HG02759 (cell line): ENCODE measurements around the gene GLRX.
A peak's percentile ranks its signal among the peaks of the same experiment; 100 is the strongest.

Source experiments
- ATAC-seq: cut with Tn5 transposase; IDR thresholded peaks from one replicate; pipeline ENCODE4 v1.9.1; 2021; ENCODE audit warnings: mild to moderate bottlenecking, moderate library complexity; ENCODE audit not compliant: unreplicated experiment

Gene GLRX

GRCh38 chr5:95810305-95811125, 12.0 kb downstream of the GLRX start:
- ATAC-seq, result no peak

- ATAC-seq, result no peak
Observed at GRCh38 chr5:95809414-95809960, 13.0 kb downstream of the GLRX start.

DNA sequence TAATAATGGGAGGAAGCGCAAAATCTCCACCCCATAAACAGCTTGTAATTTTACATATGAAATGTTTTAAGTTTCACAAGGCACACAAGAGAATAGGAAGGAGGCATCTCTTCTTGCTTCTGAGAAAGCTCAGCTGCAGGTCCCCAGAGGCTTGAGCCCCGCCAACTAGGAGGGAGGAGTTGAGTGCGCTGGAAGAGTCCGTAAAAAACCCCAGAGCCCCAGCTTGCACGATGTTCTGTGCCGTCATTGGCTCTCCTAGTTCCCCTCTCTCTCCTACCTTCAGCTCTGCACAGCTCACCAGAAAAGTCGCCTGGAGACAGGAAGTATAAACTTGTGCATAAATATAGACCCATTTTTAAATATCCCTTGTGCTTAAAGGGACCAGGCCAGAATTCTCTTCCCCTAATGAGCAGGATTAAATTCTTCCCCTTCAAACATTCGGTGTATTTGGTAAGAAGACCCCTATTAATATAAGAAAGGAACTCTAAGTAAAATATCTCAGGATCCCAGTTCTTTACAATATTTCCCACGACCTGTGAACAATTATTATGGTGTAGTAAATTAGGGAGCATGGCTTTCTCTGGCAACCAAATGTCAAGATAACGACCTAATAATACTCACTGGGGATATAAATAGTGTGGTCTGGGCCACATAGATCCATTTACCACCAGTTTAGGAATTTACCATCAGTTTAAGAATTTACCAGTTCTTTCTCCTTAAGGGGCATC, 13.7 kb downstream of the GLRX start:
- peak; percentile 99 for ATAC-seq

- peak; percentile 8 for ATAC-seq
Observed at GRCh38 chr5:95808013-95808685, 14.4 kb downstream of the GLRX start.

- no peak for ATAC-seq
Observed at GRCh38 chr5:95806687-95807086, 15.8 kb downstream of the GLRX start.

GRCh38 chr5:95804736-95805539, 17.6 kb downstream of the GLRX start:
- ATAC-seq, result no peak

DNA sequence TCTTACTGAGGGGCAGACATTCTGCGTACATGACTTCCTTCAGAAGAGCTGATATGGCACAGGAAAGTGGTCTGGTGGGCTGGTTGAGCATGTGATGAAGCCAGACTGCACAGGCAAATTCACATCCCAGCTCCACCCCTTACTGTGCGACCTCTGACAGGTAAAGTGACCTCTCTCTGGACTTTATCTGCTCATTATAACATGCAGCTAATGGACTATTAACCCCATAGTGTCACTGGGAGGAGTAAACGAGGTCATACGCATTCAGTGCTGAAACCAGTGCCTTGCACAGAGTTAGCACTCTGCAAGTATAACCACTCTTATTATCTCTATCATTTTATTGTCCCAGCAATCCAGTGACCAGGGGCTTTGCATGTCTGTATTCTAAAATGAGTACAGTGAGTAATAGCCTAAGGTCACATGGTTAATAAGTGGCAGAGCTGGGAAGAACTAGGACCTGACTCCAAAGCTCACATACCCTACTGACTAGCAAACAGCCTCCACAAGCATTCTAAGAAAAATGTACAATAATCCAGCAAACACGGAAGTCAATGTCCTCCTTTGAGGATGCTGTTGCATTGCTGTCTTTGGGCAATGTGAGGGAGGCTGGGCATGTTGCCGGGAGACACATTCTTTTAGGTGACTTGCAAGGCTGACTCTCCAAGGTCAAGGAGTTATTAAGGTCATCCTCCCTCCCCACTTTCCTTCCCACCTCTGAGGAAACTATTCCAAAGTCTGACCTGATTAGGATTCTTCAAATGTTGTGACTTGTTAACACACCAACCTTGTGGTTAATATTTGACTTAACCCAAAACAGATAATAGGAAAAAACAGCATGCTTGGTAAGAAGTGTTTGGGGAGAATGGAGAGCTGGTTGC, 19.0 kb downstream of the GLRX start:
- no peak for ATAC-seq

DNA sequence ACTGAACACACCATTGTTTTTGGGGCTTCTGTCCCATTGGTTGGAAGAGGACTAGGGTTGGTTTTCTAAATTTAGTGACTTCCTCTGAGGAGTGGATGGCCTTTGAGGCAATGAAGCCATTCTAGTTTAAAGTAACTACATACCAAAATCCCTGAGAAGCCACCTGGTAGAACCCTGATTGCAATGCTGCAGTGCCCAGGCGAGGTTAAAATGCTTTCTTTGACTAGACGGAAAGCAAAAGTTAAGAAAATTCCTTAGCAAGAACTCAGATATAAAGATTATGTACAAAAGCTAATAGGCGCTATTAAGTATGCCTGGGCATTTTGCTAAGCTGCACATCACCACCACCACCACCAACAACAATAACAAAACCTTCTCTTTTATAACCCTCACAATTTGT, 20.6 kb downstream of the GLRX start:
- no peak for ATAC-seq

GRCh38 chr5:95801532-95801931, 21.0 kb downstream of the GLRX start:
- no peak for ATAC-seq

DNA sequence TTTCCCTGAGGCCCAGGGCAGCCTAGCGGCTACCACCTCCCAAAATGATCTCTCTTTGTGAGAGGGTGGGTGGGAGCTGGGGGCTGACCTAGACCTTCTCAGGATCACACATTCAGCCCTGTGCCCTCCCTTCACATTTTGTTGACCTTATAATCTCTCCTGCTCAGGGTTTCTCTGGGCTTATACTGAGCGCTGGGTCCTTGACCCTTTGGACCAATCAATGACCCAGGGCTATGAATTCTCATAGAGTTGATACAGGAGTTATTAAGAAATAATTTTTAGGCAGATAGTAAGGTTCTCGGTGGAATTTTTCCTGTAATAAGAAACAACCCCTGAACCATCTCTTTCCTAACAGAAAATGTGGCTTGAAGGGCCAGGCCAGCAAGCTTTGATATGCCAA, 22.0 kb downstream of the GLRX start:
- ATAC-seq, result no peak

DNA sequence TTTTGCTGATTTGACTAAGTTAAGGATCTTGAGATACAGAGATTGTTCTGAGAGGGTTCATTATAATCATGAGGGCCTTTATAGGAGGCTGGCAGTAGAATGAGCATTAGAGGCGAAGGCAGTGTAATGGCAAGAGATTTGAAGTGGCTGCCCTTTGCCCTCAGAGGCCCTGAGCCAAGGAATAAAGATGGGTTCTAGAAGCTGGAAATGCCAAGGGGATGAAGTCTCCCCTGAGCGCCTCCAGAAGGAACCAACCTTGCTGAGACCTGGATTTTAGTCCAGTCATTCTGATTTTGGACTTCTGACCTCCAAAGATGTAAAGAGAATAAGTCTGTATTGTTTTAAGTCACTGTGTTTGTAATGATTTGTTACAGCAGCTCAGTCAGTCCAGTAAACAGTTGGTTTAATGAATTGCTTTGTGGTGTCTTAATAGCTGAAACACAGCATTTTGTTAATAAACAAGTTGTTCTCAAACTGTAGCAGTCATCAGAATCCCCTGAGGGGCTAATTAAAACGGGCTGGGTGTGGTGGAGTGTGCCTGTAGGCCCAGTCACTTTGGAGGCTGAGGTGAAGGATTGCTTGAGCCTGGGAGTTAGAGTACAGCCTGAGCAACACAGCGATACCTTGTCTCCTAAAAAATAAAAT, 23.2 kb downstream of the GLRX start:
- ATAC-seq, result no peak

- no peak for ATAC-seq
Observed at GRCh38 chr5:95798545-95798944, 24.0 kb downstream of the GLRX start.

GRCh38 chr5:95798048-95798447, 24.5 kb downstream of the GLRX start:
- no peak for ATAC-seq

GRCh38 chr5:95797301-95797700, 25.2 kb downstream of the GLRX start:
- no peak for ATAC-seq

DNA sequence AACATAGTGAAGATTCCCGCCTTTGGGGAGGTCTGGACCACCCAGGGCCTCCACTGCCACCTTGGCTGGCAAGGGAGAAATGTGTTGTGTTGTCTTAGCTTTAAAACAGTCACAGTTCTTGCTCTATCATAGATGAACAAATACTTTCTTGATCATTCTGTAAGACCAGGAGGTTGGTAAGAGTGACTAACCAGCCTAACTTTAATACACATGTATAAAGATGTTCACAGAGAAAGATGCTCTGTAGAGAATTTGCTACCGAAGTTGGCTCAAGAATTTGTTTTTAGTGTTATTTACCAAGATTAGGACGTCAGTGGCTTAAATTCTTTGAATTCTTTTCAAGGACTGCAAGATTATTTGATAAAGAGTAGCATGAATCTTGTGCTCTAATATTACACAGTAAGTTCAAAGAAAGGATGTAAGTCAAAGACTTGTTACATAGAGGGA, 28.4 kb downstream of the GLRX start:
- ATAC-seq, result no peak

DNA sequence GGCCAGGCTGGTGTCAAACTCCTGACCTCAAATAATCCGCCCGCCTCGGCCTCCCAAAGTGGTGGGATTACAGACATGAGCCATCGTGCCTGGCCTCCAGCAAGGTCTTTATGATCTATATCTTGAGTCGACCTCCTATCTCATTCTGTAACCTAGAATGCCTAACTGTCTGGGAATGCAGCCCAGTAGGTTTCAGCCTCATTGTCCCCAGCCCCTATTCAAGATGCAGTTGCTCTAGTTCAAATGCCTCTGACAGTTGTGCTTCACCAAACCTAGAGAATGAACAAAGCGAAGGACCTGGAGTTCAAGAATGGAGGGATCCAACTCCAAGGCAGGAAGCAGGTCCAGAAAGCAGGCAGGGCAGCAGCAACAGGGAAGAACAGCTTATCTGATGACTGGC, 30.8 kb downstream of the GLRX start:
- ATAC-seq, result no peak

DNA sequence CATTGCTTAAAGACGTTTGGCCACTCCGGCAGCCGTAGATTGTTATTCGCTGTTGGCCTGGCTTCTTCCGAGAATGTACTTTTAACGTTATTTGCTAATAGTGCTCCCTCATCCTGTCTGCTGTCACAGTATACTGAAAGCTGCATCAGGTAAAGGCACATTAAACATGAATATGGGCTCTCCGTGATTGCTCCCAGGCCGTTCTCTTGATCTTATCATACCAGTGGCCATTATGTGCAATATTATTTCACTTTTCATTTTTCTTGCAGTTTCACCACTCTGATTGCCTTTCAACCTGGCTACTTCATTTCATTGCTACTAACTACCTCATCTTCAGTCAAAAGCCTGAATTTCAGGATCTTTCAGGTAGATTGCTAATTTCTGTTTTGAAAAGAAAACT, 34.0 kb downstream of the GLRX start:
- no peak for ATAC-seq

- ATAC-seq, result no peak
Observed at GRCh38 chr5:95786821-95787418, 35.6 kb downstream of the GLRX start.
